Limb (tissue), 2 donors: ENCODE data around the gene COL20A1.

ENCODE experiments used
- DNase-seq, 2 donors: peaks; one replicate each; pipeline ENCODE4 v3.0.0-alpha.2; 2016; ENCODE audit errors: extremely low spot score in 2 of 2

COL20A1 gene

DNA sequence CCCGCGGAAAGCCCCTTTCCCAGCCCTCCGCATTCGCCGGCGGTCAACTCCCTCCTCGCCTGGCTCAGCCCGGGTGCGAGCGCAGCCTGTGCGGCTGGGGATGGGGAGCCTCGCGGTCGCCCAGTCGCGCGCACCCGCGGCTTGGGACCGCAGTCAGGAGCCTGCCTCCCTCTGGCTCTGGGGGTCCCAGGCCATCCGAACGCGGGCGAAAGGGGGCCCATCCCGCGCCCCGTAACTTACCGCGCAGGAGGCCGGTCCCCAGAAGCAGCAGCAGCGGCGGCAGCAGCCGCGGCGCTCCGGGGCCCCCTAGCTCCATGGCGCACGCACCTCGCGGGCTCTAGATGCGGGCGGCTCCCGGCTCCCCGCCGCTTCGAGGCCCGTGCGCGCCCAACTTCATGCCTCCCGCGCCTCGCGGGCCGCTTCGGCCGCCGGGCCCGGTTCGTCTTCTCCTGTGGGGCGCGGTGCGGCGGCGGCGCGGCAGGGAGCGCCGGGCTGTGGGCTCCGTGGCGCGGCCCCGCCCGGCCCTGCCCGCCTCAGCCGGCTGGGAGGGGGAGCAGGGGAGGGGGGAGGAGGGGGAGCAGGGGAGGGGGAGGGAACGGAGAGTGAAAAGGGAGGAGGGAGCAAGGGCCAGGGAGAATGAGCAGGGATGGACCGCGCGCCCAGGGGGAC lies 68.0 kb downstream of the COL20A1 start, which contains the start of gene CHRNA4:
TSS of gene CHRNA4 (minus strand) at position 500 of the 669 bp plus-strand sequence. CDS start at position 316, 184 bp downstream.
- no peak for DNase-seq

DNA sequence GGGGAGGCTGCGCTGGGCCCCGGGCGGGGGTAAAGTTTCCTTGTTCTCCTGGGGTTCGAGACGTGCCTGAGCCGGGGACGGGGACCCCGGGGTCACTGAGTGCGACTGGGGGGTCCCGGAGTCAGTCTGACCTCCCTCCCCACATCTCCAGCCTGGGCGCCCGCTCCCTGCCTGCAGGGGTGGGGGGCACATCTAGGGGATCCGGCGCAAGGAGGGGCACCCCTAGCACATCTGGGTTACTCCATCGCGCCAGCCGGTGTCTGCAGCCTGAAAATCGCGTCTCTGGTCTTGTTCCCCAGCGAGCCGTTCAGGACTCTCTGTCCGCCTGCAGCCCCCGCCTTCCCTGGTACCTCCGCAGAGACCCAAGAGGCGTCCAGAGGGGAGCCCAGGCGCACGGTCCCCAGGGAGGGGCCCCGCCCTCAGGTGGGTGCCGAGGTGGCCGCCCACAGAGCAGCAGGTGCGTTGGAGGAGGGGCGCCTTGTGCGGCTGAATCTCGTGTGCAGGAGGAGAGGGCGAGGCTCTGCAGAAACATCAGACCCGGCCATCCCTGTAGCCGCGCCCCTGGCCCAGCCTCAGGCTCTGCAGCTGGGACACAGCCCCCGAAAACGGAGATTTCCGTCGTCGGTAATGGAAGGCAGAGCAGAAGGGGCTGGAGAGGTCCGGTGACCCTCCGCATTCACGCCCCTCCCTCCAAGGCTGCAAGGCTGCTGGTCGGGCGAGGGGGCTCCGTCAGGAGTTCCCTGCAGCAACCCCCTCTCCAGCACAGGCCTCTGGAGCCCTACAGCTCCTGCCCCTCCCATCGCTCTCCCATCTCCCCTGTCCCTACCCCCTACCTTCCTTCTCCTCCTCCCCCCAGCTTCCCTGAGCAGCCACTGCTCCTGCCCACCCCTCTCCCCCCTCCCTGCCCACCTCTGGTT lies 68.8 kb downstream of the COL20A1 start:
- DNase-seq = no peak

DNA sequence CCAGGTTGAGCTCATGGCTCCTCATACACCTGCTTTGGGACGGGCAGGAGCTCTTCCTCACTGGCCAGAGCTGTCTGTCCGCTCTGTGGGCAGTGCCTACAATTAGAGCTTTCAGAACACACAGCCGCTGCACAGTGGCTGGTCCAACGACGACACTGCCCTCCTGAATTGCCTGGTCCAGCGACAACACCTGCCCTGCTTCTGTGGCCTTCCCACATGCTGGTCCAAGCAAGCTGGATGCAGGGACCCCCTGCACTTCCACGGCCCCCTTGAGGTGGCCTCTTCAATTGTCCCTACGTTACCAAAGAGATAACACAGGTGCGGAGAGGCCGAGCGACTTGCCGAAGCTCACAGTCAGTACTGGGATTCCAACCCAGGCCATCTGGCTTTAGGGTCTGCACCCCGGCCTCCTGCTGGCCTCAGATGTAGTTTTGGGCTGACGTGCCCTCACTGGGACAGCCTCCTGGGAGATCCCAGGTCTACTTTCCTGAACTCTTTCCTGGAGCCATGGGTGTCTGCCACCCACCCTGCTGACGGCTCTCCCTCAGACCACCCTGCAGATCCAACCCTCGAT lies 69.5 kb downstream of the COL20A1 start:
- DNase-seq = no peak

DNA sequence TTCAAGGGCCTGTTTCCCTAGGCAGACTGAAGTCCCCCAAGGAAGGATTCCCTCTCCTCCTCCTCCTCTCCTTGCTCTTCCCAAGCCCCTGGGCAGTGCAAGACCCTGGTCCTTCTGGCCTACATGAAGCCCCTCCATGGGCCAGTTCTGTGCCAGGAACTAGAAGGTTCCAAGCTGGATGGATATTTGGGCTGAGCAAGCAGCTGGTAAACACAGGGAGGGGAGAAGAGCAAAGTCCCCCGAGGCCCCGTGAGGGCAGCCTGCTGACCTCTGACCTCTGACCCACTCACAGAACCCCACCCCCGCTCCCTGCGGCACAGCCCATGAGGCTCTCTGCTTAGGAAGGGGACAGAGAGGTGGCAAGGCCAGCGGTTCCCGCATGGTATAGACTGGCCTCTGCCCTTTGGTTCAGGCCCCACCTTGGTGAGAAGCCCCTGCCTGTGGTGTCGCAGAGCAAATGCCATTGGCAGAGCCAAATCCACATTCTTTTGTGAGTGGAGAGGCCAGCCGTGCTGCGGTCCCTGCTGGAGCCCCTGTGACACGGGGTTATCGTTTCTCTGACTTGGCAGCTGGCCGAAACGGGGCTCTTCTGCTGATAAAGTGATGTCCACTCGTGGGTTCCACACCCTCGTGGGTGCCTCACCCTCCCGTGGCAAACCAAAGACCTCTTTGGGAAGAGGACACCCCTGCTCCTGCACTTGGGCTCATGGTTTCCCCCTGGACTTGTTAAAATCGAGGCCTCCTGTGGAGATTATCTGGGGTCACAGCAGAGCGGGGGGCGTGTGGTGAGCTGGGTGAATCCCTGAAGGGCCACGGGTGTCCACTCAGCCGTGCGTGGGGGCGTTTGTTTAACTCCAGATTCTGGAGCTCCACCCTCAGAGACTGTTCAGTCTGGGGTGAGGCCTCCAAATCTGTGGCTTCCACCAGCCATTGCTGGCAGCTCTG lies 70.3 kb downstream of the COL20A1 start:
- no peak for DNase-seq

DNA sequence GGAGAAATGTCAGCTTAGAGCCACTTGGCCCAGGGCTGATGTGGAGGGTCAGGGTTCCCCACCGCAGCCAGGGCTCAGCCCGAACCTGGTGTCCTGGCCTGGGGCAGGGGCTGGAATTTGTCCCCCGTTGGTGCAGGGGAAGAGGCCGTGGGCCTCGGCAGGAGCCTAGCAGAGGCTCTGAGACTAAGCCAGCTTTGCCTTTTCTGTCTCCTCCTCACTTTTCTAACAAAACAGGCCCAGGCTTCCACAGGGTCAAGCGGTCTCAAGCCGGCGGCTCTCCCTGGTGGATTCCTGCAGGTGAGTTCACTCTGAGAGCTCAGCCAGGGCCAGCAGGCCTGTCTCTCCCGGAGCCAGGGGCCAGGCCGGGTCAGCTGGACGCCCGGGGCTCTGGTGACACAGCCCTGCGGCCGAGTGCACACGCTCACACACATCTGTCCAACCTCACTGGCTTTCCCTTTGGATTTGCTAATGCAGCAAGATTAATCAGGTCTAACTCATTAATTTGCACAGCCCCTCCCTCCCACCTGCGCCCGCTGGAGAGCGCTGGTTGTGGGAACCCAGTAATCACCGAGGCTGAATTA lies 71.1 kb downstream of the COL20A1 start:
- DNase-seq = no peak

DNA sequence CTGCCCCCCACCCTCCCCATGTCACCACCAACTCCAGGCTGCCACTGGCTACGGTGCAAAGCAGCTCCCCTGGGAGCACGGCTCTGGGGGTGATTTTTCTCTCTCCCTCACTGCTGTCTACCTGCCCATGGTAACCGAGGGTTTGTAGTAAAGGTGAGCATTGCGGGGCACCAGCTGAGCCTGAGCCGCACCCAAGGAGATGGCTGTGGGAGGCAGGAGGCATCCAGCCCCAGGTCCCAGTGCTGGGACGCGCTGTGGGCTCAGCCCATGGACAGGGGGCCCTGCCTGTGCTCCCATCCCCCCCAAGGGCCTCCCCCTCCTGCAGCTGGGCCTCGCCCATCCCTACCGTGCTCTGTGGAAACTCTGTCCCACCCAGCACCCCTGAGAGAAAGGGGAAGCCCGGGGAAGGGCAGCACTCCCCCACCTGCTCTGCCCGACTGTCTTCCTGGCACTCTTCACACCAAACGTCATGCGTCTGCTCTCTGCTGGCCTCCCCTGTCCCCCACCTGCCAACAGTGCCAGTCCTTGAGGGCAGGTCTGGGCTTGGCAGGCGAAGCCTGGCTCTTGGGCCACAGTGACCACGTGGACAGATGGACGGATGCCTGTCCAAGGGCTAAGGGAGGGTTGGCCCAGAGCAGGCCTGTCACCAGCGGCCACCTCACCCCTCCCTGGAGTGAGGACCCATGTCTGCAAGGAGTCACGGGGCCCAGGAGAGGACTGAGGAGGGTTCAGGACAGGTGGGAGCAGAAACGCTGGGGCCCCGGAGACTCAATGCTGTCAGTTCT lies 72.0 kb downstream of the COL20A1 start:
- no peak for DNase-seq

DNA sequence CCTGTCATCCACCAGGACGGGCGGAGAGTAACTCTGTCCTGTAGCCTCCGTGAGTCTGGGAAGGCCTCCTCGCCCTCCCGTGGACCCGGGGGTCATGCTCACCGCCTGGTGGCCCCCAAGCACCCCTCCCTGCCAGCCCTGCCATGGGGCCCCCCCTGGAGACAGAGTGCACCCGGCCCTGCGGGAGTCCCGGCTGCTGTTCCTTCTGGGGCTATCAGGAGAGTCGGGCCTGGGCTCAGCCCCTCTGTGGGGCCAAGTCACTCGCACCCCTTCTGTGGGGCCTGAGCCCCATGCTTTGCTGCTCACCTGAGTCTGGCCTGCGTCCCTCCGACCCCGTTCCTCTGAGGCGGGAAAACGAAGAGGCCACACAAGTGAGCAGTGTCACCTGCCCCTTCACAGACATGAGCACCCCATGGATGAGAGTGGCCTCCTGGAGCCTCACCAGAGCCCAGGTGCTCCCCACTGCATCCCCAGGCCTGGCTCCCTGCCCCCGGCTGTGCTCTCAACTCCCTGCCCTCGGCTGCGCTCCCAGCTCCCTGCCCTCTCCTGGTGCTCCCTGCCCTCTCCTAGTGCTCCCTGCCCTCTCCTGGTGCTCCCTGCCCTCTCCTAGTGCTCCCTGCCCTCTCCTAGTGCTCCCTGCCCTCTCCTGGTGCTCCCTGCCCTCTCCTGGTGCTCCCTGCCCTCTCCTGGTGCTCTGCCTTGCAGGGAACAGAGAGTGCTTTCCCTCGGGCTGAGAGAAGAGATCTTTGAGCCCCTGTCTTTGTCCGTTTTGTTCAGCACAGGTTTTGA lies 72.8 kb downstream of the COL20A1 start:
- no peak for DNase-seq

DNA sequence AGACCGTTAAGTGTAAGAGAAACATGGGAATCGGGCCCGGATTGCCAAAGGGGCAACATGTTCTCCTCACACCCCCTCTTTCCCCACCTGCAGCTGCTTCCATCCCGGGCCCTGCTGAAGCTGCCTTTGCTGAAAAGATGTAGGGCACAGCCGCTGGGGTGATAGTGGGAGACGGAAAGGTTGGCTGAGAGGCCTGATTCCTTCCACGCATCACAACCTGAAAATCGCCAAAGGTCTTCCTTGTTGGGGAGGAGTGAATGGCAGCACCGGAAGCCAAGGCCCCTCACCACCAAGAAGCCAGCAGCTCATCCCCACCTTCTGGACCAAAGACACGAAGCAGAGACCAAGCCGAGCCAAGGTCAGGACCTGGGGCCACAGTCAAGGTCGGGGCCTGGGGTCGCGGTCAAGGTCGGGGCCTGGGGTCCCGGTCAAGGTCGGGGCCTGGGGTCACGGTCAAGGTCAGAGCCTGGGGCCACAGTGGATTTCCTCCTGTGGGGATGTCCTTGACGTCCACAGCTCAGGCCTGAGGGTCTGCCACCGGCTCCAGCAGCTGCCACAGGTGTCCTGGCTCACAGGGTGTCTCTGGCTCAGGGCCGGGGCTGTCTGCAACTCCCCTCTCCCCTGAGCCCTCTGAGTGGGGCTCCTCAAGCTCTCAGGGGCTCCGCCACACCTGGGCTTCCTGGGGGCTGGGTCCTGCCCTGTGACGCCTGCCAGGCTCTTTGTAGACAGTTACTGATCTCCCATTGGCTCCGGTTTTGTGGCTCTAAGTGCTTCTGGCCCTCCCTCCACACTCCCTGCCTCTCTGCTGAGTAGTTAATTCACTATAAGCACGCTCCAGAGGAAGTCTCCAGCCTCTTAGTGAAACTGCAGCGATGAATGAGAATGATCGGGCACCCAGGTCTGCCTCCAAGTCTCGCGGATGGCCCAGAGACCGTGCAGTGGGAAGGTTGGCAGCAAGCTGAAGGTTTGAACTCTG lies 73.7 kb downstream of the COL20A1 start:
- no peak for DNase-seq

DNA sequence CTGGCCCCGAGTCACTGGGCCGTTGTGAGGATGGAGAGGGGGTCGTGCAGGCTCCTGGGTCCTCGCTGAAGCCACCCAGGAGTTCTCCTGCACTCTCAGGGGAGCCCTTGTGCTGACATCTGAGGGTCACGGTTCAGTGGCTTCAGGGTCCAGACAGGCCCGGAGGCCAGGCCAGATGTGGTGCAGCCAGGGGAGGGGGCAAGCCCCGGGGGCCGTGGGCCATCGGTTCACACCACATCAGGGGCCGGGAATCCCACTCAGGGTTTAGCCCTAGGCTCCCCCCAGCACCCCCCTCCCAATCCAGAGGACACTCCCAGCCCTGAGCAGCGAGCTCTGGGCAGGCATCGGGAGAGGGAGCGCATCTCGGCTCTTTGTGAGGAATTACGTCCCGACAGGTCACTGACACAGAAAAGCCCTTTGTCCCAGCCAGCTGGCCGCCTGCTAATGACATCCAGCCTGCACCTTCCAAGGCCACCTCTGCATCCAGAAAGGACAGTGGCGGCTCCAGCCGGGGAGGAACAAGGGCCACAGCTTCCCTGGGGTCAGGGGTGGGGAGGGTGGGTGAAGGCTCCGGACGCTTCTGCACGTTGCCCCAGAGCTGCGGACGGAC lies 74.6 kb downstream of the COL20A1 start:
- no peak for DNase-seq

DNA sequence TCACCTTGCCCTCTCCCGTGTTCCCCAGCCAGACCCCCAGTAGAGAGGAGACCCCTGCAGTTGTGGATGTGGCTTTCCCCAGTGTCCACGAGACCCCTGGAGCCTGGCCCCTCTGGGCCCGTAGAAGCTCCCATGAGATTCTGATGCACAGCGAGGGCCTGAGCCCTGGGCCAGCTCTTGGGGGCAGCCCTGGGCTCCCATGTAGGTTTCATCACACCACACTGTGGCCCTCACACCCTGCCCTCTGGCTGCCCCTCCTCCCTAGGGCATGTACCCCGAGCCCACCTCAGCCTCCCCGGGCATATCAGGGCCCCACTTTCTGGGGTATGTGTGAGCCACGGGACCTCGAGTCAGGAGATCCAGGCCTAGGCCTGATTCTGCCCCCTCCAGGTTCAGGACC lies 75.2 kb downstream of the COL20A1 start:
- DNase-seq = no peak

DNA sequence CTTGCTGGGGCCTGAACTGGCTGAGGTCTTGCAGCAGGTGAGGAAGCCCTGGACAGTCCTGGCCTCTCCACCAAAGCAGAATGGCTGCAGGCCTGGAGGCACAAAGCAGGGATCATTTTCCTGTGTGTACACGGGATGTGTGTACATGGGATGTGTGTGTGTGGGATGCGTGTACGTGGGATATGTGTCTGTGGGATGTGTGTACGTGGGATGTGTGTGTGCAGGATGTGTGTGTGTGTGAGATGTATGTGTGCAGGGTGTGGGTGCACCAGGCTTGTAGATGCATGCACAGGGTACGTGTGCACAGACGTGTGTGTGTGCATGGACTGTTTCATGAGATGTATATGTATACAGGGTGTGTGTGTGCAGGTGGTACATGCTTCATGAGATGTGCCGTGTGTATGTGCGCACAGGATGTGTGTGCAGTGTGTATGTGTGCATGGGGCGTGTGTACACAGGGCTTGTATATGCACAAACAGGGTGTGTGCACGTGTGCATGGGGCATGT lies 76.1 kb downstream of the COL20A1 start:
- no peak for DNase-seq

DNA sequence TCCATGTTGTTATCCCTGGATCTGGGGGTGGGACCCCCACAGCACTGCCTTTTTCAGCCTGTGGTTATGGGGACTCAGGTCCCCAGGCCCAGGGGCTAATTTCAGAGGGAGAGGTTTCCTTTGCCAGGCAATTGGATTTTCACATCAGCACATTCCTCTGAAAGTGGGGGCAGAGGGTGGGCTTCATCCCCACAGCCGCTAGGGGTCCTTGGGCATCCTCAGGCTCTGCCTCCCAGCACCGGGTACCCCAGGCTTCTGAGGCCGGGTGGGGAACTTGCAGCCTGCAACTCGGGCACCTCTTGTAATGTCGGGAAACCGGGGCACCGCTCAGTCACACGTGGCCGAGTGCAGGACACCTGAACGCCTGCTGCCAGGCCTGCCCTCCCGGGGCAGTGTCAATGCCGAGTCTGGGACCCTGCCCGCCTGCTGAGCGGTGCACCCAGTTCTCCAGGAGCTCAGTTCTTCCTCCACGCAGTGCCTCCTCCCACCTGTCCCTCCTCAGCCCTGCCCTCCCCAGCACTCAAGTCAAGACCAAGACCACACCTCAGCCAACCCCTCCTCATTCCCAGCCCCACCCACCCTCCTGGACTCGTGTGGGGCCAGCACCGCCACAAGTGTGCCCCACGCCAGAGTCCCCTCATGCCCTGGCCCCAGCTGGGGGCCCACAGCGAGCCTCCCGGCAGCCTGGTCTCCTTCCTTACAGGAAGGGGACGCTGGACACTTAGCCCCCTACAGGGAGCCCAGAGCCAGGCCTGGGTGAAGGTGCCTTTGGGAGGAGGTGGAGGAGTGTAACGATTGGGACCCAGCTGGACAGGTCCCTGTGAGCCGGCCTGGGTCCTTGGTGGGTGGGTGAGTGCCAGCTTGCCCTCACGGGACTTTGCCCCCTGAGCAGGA lies 77.0 kb downstream of the COL20A1 start:
- DNase-seq = no peak

DNA sequence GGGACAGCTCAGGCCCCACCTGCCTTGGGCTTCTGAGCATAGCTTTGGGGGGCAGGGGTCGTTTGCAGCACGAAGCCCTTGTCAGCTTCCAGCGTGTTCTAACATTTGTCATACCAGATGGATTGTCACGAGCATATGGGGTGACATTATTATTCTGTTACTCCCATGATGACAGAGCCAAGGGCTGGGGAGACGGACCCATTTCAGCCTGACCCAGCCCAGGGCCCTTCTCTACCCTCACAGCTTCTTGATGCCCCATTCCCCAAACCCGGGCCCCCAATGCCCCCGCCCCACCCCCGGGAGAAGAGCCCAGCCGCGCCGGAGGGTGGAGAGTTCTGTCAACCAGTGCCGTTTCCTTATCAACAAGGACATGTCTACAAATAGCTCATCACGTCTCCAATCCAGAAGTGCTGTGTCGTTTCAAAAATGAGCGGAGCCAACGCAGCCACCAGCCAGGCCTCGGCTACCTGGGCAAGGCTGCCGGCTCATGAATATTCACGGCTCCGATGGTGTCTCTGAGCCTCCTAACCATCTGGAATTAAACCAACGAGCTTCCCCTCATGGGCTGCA lies 77.7 kb downstream of the COL20A1 start:
- no peak for DNase-seq

DNA sequence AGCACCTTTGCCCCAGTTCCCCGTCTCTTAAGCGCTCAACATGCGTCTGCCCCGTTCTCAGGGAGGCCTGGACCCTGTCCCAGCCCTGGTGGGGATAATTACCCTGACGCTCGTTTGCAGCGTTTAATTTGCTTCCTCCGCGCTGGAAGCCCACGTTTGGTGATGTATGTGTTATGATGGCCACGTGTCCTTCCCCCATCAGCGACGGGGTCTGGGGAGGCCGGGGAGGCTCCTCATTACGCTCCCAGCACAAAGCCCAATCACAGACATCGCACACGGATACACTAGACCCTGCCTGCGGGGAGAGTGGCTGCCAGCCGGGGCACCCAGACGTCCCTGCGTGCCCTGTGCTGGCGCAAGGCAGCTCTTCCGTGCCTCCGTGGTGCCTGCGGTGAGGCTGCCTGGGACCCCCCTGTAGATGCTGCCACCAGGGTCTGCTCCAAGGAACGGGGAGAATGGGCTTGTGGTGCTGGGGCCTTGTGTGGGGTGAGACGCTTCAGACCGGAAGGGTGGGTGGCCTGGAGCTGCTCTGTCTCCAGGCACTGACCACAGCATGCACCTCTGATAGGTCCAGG lies 78.4 kb downstream of the COL20A1 start:
- no peak for DNase-seq

DNA sequence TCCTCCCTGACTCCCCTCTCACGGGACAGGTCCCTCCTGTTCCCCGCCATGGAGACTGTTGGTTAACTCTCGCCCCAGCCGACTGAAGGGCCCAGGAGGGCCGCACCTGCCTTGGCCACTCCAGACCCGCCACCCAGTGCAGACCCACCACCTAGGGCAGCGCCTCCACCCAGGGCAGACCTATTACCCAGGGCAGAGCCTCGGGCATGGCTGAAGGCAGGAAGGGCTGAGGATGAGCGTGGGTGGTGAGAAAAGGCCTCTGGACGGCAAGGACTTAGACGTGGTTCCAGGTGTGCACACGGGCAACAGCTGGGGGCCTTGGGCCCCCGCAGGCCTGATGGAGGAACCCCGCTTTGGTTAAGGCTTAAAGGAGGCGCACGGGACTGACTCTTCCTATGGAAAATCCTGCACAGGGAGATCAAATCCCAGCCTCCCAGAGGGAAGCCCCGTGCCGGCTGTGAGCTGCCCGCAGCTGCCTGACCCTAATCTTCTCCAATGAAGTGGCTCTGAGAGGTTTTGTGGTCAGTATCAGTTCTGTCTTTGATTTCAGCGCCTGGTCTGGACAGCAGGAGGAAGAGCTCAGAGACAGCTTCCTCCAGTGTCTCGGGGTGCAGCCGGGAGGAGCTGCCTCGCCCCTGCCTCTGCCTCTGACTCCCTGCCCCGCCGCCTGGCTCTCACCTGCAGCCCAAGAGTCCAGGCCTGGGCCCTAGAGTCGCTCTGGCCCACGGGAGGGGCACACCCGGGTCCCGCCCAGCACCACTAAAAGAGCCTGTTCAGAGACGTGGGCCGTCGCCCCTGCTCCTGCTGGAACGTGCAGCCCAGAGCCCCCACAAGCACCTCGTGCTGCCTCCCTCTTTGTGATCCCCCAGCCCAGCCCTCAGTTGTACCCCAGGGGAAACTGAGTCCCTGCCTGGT lies 80.2 kb downstream of the COL20A1 start:
- no peak for DNase-seq
